HG03103 (cell line): ENCODE data around the gene EPHA7.

Source experiments
- ATAC-seq: cut with Tn5 transposase; IDR thresholded peaks from one replicate; pipeline ENCODE4 v1.9.1; 2021; ENCODE audit warnings: low read depth; ENCODE audit not compliant: unreplicated experiment

Gene EPHA7

GRCh38 chr6:93329301-93330000 is 89.9 kb downstream of the EPHA7 start:
- no peak for ATAC-seq

- ATAC-seq, result no peak
These were observed 91.5 kb downstream of the EPHA7 start for GRCh38 chr6:93327857-93328256.

- no peak for ATAC-seq
These were observed 93.6 kb downstream of the EPHA7 start for GRCh38 chr6:93325761-93326160.

GRCh38 chr6:93323630-93324029 is 95.7 kb downstream of the EPHA7 start:
- ATAC-seq, result no peak

- ATAC-seq, result no peak
These were observed 96.7 kb downstream of the EPHA7 start for GRCh38 chr6:93322651-93323050.

- ATAC-seq, result no peak
These were observed 100.1 kb downstream of the EPHA7 start for GRCh38 chr6:93319304-93319703.

GRCh38 chr6:93318121-93318520 is 101.2 kb downstream of the EPHA7 start:
- ATAC-seq, result no peak

GRCh38 chr6:93317592-93317991 is 101.8 kb downstream of the EPHA7 start:
- no peak for ATAC-seq

GRCh38 chr6:93307505-93308409 is 111.6 kb downstream of the EPHA7 start:
- ATAC-seq, result no peak

- ATAC-seq, result no peak
These were observed 114.3 kb downstream of the EPHA7 start for GRCh38 chr6:93305088-93305487.

GRCh38 chr6:93304505-93304904 is 114.9 kb downstream of the EPHA7 start:
- no peak for ATAC-seq

GRCh38 chr6:93300661-93301060 is 118.7 kb downstream of the EPHA7 start:
- no peak for ATAC-seq

GRCh38 chr6:93299622-93300021 is 119.7 kb downstream of the EPHA7 start:
- ATAC-seq, result no peak

GRCh38 chr6:93295631-93296030 is 123.7 kb downstream of the EPHA7 start:
- no peak for ATAC-seq

GRCh38 chr6:93294879-93295278 is 124.5 kb downstream of the EPHA7 start:
- ATAC-seq, result no peak

GRCh38 chr6:93293872-93294271 is 125.5 kb downstream of the EPHA7 start:
- no peak for ATAC-seq

GRCh38 chr6:93293460-93293859 is 125.9 kb downstream of the EPHA7 start:
- ATAC-seq, result no peak

GRCh38 chr6:93282521-93283031 is 136.8 kb downstream of the EPHA7 start:
- no peak for ATAC-seq

GRCh38 chr6:93278241-93278640 is 141.1 kb downstream of the EPHA7 start:
- ATAC-seq, result no peak

- no peak for ATAC-seq
These were observed 146.5 kb downstream of the EPHA7 start for GRCh38 chr6:93272896-93273295.

- no peak for ATAC-seq
These were observed 147.1 kb downstream of the EPHA7 start for GRCh38 chr6:93272211-93272610.
